ENCODE results near the gene KATNBL1.
"Not testable (repeated sequence)": the region's sequence is repeated elsewhere in the genome, so short reads cannot be mapped to it uniquely, and the experiment has no call there.

The KATNBL1 gene

GRCh38 chr15:34217587-34218225, 7.8 kb upstream of the KATNBL1 start:
- Mint-ChIP-seq H3K27ac (no peak overlapping the region), H3K4me3 (no peak overlapping the region), H3K4me1 (ENCODE audit: low read depth) (no peaks in the 10 kb centered on the region), H3K27me3 (no peaks in the 10 kb centered on the region), H3K9me3 (no peaks in the 10 kb centered on the region), H3K36me3 (ENCODE audit: low read depth) (no peaks in the 10 kb centered on the region)
- no peak for DNase-seq

- no peak for DNase-seq
- no peaks in the 10 kb centered on the region for H3K9me3 Mint-ChIP-seq
- no peaks in the 10 kb centered on the region for H3K36me3 Mint-ChIP-seq (ENCODE audit: low read depth)
- H3K4me1 Mint-ChIP-seq (ENCODE audit: low read depth): no peaks in the 10 kb centered on the region
- no peak overlapping the region for H3K4me3 Mint-ChIP-seq
- H3K27me3 Mint-ChIP-seq: no peaks in the 10 kb centered on the region
- no peak overlapping the region for H3K27ac Mint-ChIP-seq
Measured at GRCh38 chr15:34216527-34217270, 6.8 kb upstream of the KATNBL1 start.

GRCh38 chr15:34214135-34214534, 4.2 kb upstream of the KATNBL1 start:
- Mint-ChIP-seq H3K36me3 (ENCODE audit: low read depth) (peaks cover 3% of the 10 kb centered on the region), H3K27ac (no peak overlapping the region), H3K4me1 (ENCODE audit: low read depth) (peaks cover 2% of the 10 kb centered on the region), H3K9me3 (no peaks in the 10 kb centered on the region), H3K4me3 (no peak overlapping the region), H3K27me3 (no peaks in the 10 kb centered on the region)
- DNase-seq: no peak

- H3K27ac Mint-ChIP-seq: no peak overlapping the region
- no peaks in the 10 kb centered on the region for H3K27me3 Mint-ChIP-seq
- H3K4me1 Mint-ChIP-seq (ENCODE audit: low read depth): peaks cover 6% of the 10 kb centered on the region
- no peaks in the 10 kb centered on the region for H3K9me3 Mint-ChIP-seq
- H3K36me3 Mint-ChIP-seq (ENCODE audit: low read depth): peaks cover 3% of the 10 kb centered on the region
- DNase-seq: no peak
- no peak overlapping the region for H3K4me3 Mint-ChIP-seq
Measured at GRCh38 chr15:34213690-34214089, 3.8 kb upstream of the KATNBL1 start.

GRCh38 chr15:34206011-34206410, 3.9 kb downstream of the KATNBL1 start:
- no peak overlapping the region for H3K4me3 Mint-ChIP-seq
- H3K27ac Mint-ChIP-seq: peak overlapping the region; percentile 46
- DNase-seq: no peak

DNA sequence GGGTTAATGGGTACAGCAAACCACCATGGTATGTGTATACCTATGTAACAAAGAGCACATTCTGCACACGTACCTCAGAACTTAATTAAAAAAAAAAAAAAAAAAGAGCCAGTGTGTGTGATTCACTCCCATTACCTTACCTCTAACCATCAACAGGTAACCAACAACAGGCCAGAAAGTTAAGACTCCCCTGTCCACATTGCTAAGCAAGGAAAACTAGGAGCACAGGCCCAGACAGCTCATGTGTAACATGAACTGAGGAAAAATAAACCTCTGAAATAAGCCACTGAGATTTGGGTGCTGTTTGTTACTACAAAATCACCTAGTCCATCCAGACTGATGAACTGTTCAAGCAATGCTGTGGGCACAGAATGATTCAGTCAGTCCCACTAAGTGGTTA, 6.0 kb downstream of the KATNBL1 start:
- Mint-ChIP-seq H3K27ac (no peak overlapping the region), H3K4me3 (no peak overlapping the region), H3K4me1 (ENCODE audit: low read depth) (peaks cover 46% of the 10 kb centered on the region), H3K36me3 (ENCODE audit: low read depth) (peaks cover 49% of the 10 kb centered on the region), H3K9me3 (no peaks in the 10 kb centered on the region), H3K27me3 (no peaks in the 10 kb centered on the region)
- DNase-seq: no peak

More at GRCh38 chr15:34206011-34206410, 3.9 kb downstream of the KATNBL1 start:
- peaks cover 32% of the 10 kb centered on the region for H3K36me3 Mint-ChIP-seq (ENCODE audit: low read depth)
- H3K4me1 Mint-ChIP-seq (ENCODE audit: low read depth): peaks cover 39% of the 10 kb centered on the region
- no peaks in the 10 kb centered on the region for H3K9me3 Mint-ChIP-seq
- H3K27me3 Mint-ChIP-seq: no peaks in the 10 kb centered on the region

DNA sequence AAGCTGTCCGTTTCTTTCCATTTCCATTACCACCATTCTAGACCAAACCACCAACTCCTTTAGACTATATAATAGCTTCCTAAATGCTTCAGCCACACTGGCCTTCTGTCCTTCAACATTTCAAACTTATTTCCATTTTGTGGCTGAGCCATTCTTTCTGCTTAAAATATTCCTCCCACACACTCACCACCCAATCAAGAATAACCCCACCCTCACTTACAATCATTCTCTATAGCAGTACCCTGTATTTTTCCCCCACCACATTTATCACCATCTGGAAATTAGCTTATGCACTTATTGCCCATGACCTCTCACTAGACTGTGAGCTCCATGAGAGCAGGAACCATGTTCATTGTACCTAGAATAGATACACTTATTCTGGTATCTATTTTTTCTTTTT, 6.6 kb downstream of the KATNBL1 start:
- Mint-ChIP-seq H3K4me1 (ENCODE audit: low read depth) (peaks cover 41% of the 10 kb centered on the region), H3K27ac (no peak overlapping the region), H3K4me3 (no peak overlapping the region), H3K36me3 (ENCODE audit: low read depth) (peaks cover 51% of the 10 kb centered on the region), H3K9me3 (no peaks in the 10 kb centered on the region), H3K27me3 (no peaks in the 10 kb centered on the region)
- no peak for DNase-seq

GRCh38 chr15:34193272-34193671, 16.6 kb downstream of the KATNBL1 start:
- Mint-ChIP-seq H3K4me1 (ENCODE audit: low read depth) (peaks cover 19% of the 10 kb centered on the region), H3K36me3 (ENCODE audit: low read depth) (peaks cover 19% of the 10 kb centered on the region)
- H3K4me3 Mint-ChIP-seq, H3K9me3 Mint-ChIP-seq, DNase-seq, H3K27ac Mint-ChIP-seq, H3K27me3 Mint-ChIP-seq: not testable (repeated sequence)

- Mint-ChIP-seq H3K27me3 (no peaks in the 10 kb centered on the region), H3K36me3 (ENCODE audit: low read depth) (peaks cover 22% of the 10 kb centered on the region), H3K4me3 (no peak overlapping the region), H3K9me3 (no peaks in the 10 kb centered on the region), H3K27ac (no peak overlapping the region), H3K4me1 (ENCODE audit: low read depth) (peaks cover 22% of the 10 kb centered on the region)
- no peak for DNase-seq
Measured at GRCh38 chr15:34188711-34189110, 21.2 kb downstream of the KATNBL1 start.

- Mint-ChIP-seq H3K4me1 (ENCODE audit: low read depth) (peaks cover 17% of the 10 kb centered on the region), H3K36me3 (ENCODE audit: low read depth) (peaks cover 32% of the 10 kb centered on the region), H3K9me3 (no peaks in the 10 kb centered on the region), H3K27ac (no peak overlapping the region), H3K4me3 (no peak overlapping the region), H3K27me3 (no peaks in the 10 kb centered on the region)
- no peak for DNase-seq
Measured at GRCh38 chr15:34185666-34186065, 24.2 kb downstream of the KATNBL1 start.

- peaks cover 42% of the 10 kb centered on the region for H3K36me3 Mint-ChIP-seq (ENCODE audit: low read depth)
- H3K9me3 Mint-ChIP-seq: peaks cover 3% of the 10 kb centered on the region
- no peak for DNase-seq
- H3K27ac Mint-ChIP-seq: no peak overlapping the region
- no peak overlapping the region for H3K4me3 Mint-ChIP-seq
- no peaks in the 10 kb centered on the region for H3K27me3 Mint-ChIP-seq
- H3K4me1 Mint-ChIP-seq (ENCODE audit: low read depth): peaks cover 10% of the 10 kb centered on the region
Measured at GRCh38 chr15:34182942-34183341, 27.0 kb downstream of the KATNBL1 start.

- H3K36me3 Mint-ChIP-seq (ENCODE audit: low read depth): peaks cover 50% of the 10 kb centered on the region
- no peak overlapping the region for H3K4me3 Mint-ChIP-seq
- H3K9me3 Mint-ChIP-seq: peaks cover 13% of the 10 kb centered on the region
- no peak overlapping the region for H3K27ac Mint-ChIP-seq
- H3K4me1 Mint-ChIP-seq (ENCODE audit: low read depth): peaks cover 5% of the 10 kb centered on the region
- no peaks in the 10 kb centered on the region for H3K27me3 Mint-ChIP-seq
- DNase-seq: no peak
Measured at GRCh38 chr15:34179234-34179633, 30.7 kb downstream of the KATNBL1 start.

- Mint-ChIP-seq H3K36me3 (ENCODE audit: low read depth) (peaks cover 81% of the 10 kb centered on the region), H3K9me3 (peaks cover 17% of the 10 kb centered on the region)
- not testable (repeated sequence) for H3K27ac Mint-ChIP-seq
Measured at GRCh38 chr15:34165987-34166573, 43.8 kb downstream of the KATNBL1 start.

DNA sequence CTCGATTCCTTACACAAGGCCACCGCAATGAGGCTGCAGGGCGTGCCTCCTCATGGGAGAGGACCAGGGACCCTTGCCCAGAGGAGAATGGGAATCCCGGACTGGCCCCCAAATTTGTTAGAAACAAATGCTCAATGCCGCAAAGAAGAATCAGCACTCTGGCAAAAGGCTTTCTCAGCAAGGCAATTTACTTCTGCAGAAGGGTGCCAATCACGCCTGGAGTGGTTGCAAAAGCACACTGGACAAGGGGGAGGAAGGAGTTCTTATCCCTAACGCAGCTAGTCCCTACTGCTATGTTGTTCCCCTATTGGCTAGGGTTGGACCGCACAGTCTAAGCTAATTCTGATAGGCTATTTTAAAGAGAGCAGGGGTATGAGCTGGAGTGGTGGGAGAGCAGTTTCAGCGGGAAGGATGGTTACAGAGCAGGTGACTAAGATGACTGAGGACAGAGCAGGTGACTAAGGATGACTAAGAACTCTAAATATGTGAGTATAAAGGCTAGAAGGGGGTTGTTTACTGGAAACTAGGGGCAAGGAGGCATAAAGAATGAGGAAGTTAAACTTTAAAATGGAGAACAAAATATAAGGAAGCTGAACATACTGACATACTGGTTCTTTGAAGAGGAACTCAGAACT, 48.5 kb downstream of the KATNBL1 start:
- Mint-ChIP-seq H3K4me3 (no peak overlapping the region), H3K27ac (peak overlapping the region; percentile 53), H3K4me1 (ENCODE audit: low read depth) (peaks cover 8% of the 10 kb centered on the region), H3K27me3 (no peaks in the 10 kb centered on the region), H3K36me3 (ENCODE audit: low read depth) (peaks cover 95% of the 10 kb centered on the region), H3K9me3 (peaks cover 36% of the 10 kb centered on the region)
- DNase-seq: no peak

More at GRCh38 chr15:34165987-34166573, 43.8 kb downstream of the KATNBL1 start:
- peaks cover 29% of the 10 kb centered on the region for H3K4me1 Mint-ChIP-seq (ENCODE audit: low read depth)
- not testable (repeated sequence) for DNase-seq, H3K27me3 Mint-ChIP-seq, H3K4me3 Mint-ChIP-seq

GRCh38 chr15:34160735-34161134, 49.2 kb downstream of the KATNBL1 start:
- peaks cover 97% of the 10 kb centered on the region for H3K36me3 Mint-ChIP-seq (ENCODE audit: low read depth)
- H3K27me3 Mint-ChIP-seq: no peaks in the 10 kb centered on the region
- no peak for DNase-seq
- H3K4me1 Mint-ChIP-seq (ENCODE audit: low read depth): peaks cover 11% of the 10 kb centered on the region
- H3K27ac Mint-ChIP-seq: no peak overlapping the region
- H3K9me3 Mint-ChIP-seq: peaks cover 42% of the 10 kb centered on the region
- H3K4me3 Mint-ChIP-seq: no peak overlapping the region
